ENCODE measurements around the gene RWDD2A.

RWDD2A gene

GRCh38 chr6:83199173-83199862 lies 6.2 kb downstream of the RWDD2A start:
- DNase-seq: no peak

- DNase-seq: no peak
Observed at GRCh38 chr6:83199863-83200225, 6.7 kb downstream of the RWDD2A start.

- no peak for DNase-seq
Observed at GRCh38 chr6:83202031-83202430, 8.9 kb downstream of the RWDD2A start.

- peak; percentile 66 for DNase-seq
Observed at GRCh38 chr6:83215131-83216047, 22.2 kb downstream of the RWDD2A start.

GRCh38 chr6:83216806-83217205 lies 23.6 kb downstream of the RWDD2A start:
- DNase-seq: no peak

- DNase-seq: no peak
Observed at GRCh38 chr6:83218646-83219045, 25.5 kb downstream of the RWDD2A start.

- DNase-seq: no peak
Observed at GRCh38 chr6:83220121-83220520, 27.0 kb downstream of the RWDD2A start.

- no peak for DNase-seq
Observed at GRCh38 chr6:83221276-83221675, 28.1 kb downstream of the RWDD2A start.

GRCh38 chr6:83221889-83222479 lies 28.8 kb downstream of the RWDD2A start:
- DNase-seq: no peak

GRCh38 chr6:83226517-83226916 lies 33.4 kb downstream of the RWDD2A start:
- DNase-seq: no peak

GRCh38 chr6:83231146-83231545 lies 38.0 kb downstream of the RWDD2A start:
- no peak for DNase-seq

GRCh38 chr6:83247471-83247870 lies 54.3 kb downstream of the RWDD2A start:
- no peak for DNase-seq

Measured in activated CD8-positive, alpha-beta memory T cell treated with anti-CD3 and anti-CD28 coated beads for 24 hours (primary cell).